ENCODE results near the gene STC2. TPM values are rescaled to one million over a fixed set of nuclear protein-coding genes. Genes with fewer than 3 reads are reported as not detected.

STC2 gene
- total RNA-seq, 2 experiments from 2014 or later: 31.5 to 49.6 TPM

DNA sequence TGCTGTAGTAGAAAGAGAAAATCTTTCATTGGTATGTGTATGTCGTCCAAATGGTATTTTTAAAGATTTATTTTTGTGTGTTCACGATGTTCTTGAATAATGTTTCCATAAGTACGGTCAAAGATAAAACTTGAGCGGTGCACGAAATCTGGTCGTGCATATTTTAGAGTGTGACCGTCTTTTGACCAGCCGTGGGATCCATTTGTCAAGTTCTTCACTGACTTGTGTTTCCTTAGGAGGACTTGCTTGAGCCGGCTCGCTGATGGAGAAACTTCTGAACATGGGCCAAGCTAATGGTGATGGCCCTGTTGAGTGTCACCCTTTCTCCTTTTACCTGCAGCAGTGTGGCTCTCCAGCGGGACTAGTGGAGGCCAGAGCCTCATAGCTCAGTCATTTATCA is 11.1 kb upstream of the STC2 start:
- intact Hi-C loops (cut with DNase I, micrococcal nuclease): no loop called here
- ATAC-seq (no peak), DNase-seq (no peak)
- CTCF ChIA-PET: interaction anchor here (0.5 kb wide), 1 partner anchor 689 kb away, joined by 4 read pairs; no protein-coding TSS in a partner anchor
- Mint-ChIP-seq H3K27me3 (peaks cover 27% of the 10 kb centered on the region), H3K4me3 (no peak overlapping the region), H3K9me3 (ENCODE audit: low read depth) (no peaks in the 10 kb centered on the region), H3K27ac (no peak overlapping the region), H3K36me3 (ENCODE audit: low read depth) (no peaks in the 10 kb centered on the region), H3K4me1 (no peaks in the 10 kb centered on the region)
- POLR2A ChIA-PET: no interaction called here

GRCh38 chr5:173338380-173339015 is 10.3 kb upstream of the STC2 start:
- intact Hi-C loops (cut with DNase I, micrococcal nuclease): no loop called here
- Mint-ChIP-seq H3K36me3 (ENCODE audit: low read depth) (no peaks in the 10 kb centered on the region), H3K9me3 (ENCODE audit: low read depth) (no peaks in the 10 kb centered on the region), H3K27me3 (peaks cover 27% of the 10 kb centered on the region), H3K27ac (no peak overlapping the region), H3K4me3 (no peak overlapping the region), H3K4me1 (no peaks in the 10 kb centered on the region)
- DNase-seq: no peak
- no peak for ATAC-seq
- POLR2A ChIA-PET: no interaction called here
- CTCF ChIA-PET: interaction anchor here (1.2 kb wide), 1 partner anchor 45 kb away, joined by 3 read pairs; no protein-coding TSS in a partner anchor

GRCh38 chr5:173334808-173335207 is 6.6 kb upstream of the STC2 start:
- POLR2A ChIA-PET: no interaction called here
- intact Hi-C loops (cut with DNase I, micrococcal nuclease): loop anchor here in 1 of 2 experiments (5.0 kb wide), 2 partner anchors 168 to 1948 kb away; partner anchors contain the start of gene NPM1
- Mint-ChIP-seq H3K27ac (no peak overlapping the region), H3K9me3 (ENCODE audit: low read depth) (no peaks in the 10 kb centered on the region), H3K4me1 (peaks cover 16% of the 10 kb centered on the region), H3K36me3 (ENCODE audit: low read depth) (peaks cover 2% of the 10 kb centered on the region), H3K4me3 (no peak overlapping the region), H3K27me3 (peaks cover 44% of the 10 kb centered on the region)
- CTCF ChIA-PET: interaction anchor here (1.4 to 9.6 kb wide), 2 partner anchors 42 to 234 kb away, joined by 3 to 164 read pairs; no protein-coding TSS in a partner anchor
- ATAC-seq (no peak), DNase-seq (no peak)

- DNase-seq: no peak
- H3K27ac Mint-ChIP-seq: no peak overlapping the region
- intact Hi-C loops (cut with DNase I, micrococcal nuclease): loop anchor here (2.0 to 5.0 kb wide), 3 partner anchors 167 to 1947 kb away; partner anchors contain the start of gene NPM1 (in 1 of the 2)
- CTCF ChIA-PET: interaction anchor here (0.6 to 9.6 kb wide), 3 partner anchors 15 to 235 kb away, joined by 3 to 164 read pairs (median 3); no protein-coding TSS in a partner anchor
- peaks cover 18% of the 10 kb centered on the region for H3K4me1 Mint-ChIP-seq
- peaks cover 47% of the 10 kb centered on the region for H3K27me3 Mint-ChIP-seq
- H3K36me3 Mint-ChIP-seq (ENCODE audit: low read depth): peaks cover 5% of the 10 kb centered on the region
- no peak overlapping the region for H3K4me3 Mint-ChIP-seq
- no peak for ATAC-seq
- no peaks in the 10 kb centered on the region for H3K9me3 Mint-ChIP-seq (ENCODE audit: low read depth)
- POLR2A ChIA-PET: no interaction called here
Measured at GRCh38 chr5:173333925-173334661, 5.9 kb upstream of the STC2 start.

- ChIA-PET CTCF (interaction anchor here (0.6 to 9.6 kb wide), 17 partner anchors 12 to 1060 kb away, joined by 3 to 164 read pairs (median 4); partner anchors contain the start of gene ATP6V0E1), POLR2A (interaction anchor here (0.6 to 0.9 kb wide), 2 partner anchors 38 to 348 kb away, joined by 5 read pairs; partner anchors contain the start of gene ATP6V0E1)
- Mint-ChIP-seq H3K27me3 (peaks cover 50% of the 10 kb centered on the region), H3K4me1 (peaks cover 26% of the 10 kb centered on the region), H3K36me3 (ENCODE audit: low read depth) (peaks cover 19% of the 10 kb centered on the region), H3K4me3 (no peak overlapping the region), H3K9me3 (ENCODE audit: low read depth) (no peaks in the 10 kb centered on the region), H3K27ac (peak overlapping the region; percentile 39)
- intact Hi-C loops (cut with DNase I, micrococcal nuclease): loop anchor here (1.0 to 5.0 kb wide), 6 partner anchors 38 to 1945 kb away; partner anchors contain the start of genes BNIP1 (in 1 of the 2) and NPM1 (in 1 of the 2)
- DNase-seq (peak; percentile 95), ATAC-seq (peak; percentile 55)
Measured at GRCh38 chr5:173331956-173332479, 3.8 kb upstream of the STC2 start.

DNA sequence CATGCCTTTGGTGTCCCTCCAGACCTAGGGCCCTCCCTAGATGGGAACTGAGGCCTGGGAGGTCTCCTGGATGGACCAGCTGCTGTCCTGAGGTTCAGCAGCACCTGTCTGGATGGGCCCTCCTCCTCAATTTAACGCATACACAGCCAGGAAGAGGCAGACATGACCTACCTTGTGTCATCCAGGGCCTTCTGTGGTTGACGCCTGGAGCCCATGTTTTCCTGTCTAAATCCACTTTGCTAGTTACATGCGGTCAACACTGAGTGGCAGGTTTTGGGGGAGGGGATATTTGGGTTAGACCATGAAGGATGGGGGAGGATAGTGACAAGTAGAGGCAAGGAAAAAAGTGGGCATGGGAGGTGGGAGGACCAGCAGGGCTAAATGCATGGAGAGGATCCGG is 3.1 kb upstream of the STC2 start:
- intact Hi-C loops (cut with DNase I, micrococcal nuclease): loop anchor here in 1 of 2 experiments (1.0 to 5.0 kb wide), 3 partner anchors 164 to 1944 kb away; partner anchors contain the start of genes BNIP1 and NPM1
- Mint-ChIP-seq H3K36me3 (ENCODE audit: low read depth) (peaks cover 27% of the 10 kb centered on the region), H3K4me3 (no peak overlapping the region), H3K4me1 (peaks cover 29% of the 10 kb centered on the region), H3K9me3 (ENCODE audit: low read depth) (no peaks in the 10 kb centered on the region), H3K27ac (peak overlapping the region; percentile 39), H3K27me3 (peaks cover 53% of the 10 kb centered on the region)
- DNase-seq: peak; percentile 16
- ATAC-seq: no peak
- ChIA-PET CTCF (interaction anchor here (0.6 to 9.6 kb wide), 16 partner anchors 11 to 1059 kb away, joined by 3 to 164 read pairs (median 4); partner anchors contain the start of gene ATP6V0E1), POLR2A (interaction anchor here (0.9 kb wide), 1 partner anchor 37 kb away, joined by 5 read pairs; no protein-coding TSS in a partner anchor)

DNA sequence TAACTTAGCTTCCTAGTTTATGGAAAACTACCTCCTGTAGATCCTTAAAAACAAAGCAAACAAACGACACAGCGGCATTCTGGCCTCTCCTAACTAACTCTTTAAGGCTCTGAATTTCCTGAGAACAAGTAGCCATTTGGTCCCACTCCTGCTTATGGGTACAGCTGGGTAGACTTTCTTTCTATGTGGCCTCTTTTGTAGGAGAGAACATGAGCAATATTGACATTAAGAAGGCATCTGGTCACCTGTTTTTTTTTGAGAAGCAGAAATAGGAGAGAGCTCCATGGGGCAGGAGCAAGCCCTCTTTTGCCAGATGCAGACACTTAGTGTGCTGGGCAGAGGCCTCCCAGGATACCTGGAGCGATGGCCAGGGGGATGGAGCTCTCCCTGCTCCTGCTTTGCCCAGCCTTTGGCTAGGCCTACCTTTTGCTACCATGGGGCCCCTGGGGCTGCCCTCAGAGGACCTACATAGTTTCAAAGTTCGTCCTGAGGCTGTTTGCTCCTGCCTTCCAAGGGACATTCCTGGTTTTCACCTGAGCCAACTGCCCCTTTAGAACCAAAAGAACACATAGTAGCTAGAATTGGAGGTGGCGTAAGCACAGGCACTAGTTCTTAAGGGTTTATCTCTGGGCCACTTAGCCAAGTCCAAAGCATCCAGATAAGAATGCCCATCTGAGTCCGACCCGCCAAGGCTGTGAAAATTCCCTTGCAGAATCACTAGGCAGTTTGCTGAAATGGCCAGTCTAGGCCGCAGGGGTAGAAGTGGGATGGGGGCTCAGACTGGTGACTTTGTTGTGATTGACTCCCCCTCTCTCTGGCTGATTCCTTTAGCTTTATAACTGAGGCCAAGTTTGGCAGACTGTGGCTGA is 2.4 kb upstream of the STC2 start:
- Mint-ChIP-seq H3K36me3 (ENCODE audit: low read depth) (peaks cover 33% of the 10 kb centered on the region), H3K9me3 (ENCODE audit: low read depth) (no peaks in the 10 kb centered on the region), H3K4me3 (peak overlapping the region; percentile 98), H3K4me1 (peaks cover 32% of the 10 kb centered on the region), H3K27me3 (peaks cover 51% of the 10 kb centered on the region), H3K27ac (peak overlapping the region; percentile 85)
- DNase-seq (peak; percentile 15), ATAC-seq (no peak)
- CTCF ChIA-PET: interaction anchor here (0.6 to 9.6 kb wide), 5 partner anchors 19 to 47 kb away, joined by 3 to 164 read pairs (median 5); no protein-coding TSS in a partner anchor
- POLR2A ChIA-PET: interaction anchor here (1.0 kb wide), 1 partner anchor 274 kb away, joined by 3 read pairs; no protein-coding TSS in a partner anchor
- intact Hi-C loops (cut with DNase I, micrococcal nuclease): loop anchor here in 1 of 2 experiments (1.0 to 5.0 kb wide), 3 partner anchors 163 to 1943 kb away; partner anchors contain the start of genes BNIP1 and NPM1

GRCh38 chr5:173329491-173330337 is 1.5 kb upstream of the STC2 start:
- ATAC-seq (peak; percentile 65), DNase-seq (peak; percentile 93)
- ChIA-PET CTCF (interaction anchor here (0.8 to 9.6 kb wide), 6 partner anchors 9 to 351 kb away, joined by 3 to 164 read pairs (median 3); partner anchors contain the start of gene ATP6V0E1), POLR2A (interaction anchor here (0.6 to 1.0 kb wide), 2 partner anchors 111 to 273 kb away, joined by 3 read pairs; no protein-coding TSS in a partner anchor)
- Mint-ChIP-seq H3K36me3 (ENCODE audit: low read depth) (peaks cover 41% of the 10 kb centered on the region), H3K27me3 (peaks cover 52% of the 10 kb centered on the region), H3K4me1 (peaks cover 41% of the 10 kb centered on the region), H3K4me3 (peak overlapping the region; percentile 98), H3K9me3 (ENCODE audit: low read depth) (no peaks in the 10 kb centered on the region), H3K27ac (peak overlapping the region; percentile 98)
- intact Hi-C loops (cut with DNase I, micrococcal nuclease): loop anchor here (1.0 to 5.0 kb wide), 9 partner anchors 87 to 1942 kb away; partner anchors contain the start of genes CPEB4 (in 1 of the 2), CREBRF (in 1 of the 2), DUSP1 (in 1 of the 2) and FBXW11 (in 1 of the 2)

DNA sequence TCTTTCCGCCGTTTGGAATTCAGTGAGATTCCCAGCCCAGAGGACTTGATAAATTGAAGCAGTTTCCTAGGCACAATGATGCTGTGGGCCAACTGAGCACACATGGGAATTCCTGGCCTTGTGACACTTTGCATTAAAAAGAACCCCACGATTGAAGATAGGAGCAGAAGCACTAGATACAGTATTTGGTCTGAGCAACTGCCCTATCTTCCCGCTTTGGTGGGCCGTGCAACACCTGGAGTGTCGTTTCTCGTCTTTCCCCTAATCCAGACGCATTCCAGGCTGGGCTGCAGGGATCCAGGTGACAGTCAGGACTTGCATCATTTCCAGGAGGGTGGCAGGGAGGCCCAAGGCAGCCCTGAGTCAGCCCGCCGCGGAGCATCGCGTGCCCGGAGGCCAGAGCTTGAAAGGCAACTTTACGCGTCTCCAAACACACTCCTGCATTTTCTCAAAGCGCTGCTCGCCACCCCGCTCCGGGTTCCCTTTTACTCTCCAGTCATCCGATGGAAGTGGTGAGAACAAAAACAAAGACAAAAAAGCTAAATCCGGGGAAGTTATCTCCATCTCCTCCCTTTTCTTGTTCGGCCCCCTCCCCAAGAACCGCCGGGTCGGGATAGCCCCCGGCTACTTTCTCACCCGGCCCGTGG is 753 bp upstream of the STC2 start:
- Mint-ChIP-seq H3K27ac (peak overlapping the region; percentile 98), H3K4me3 (peak overlapping the region; percentile 98), H3K36me3 (ENCODE audit: low read depth) (peaks cover 49% of the 10 kb centered on the region), H3K27me3 (peaks cover 57% of the 10 kb centered on the region), H3K4me1 (peaks cover 48% of the 10 kb centered on the region), H3K9me3 (ENCODE audit: low read depth) (no peaks in the 10 kb centered on the region)
- ATAC-seq (peak; percentile 6), DNase-seq (peak; percentile 74)
- ChIA-PET CTCF (interaction anchor here (0.6 to 9.6 kb wide), 6 partner anchors 8 to 751 kb away, joined by 3 to 164 read pairs (median 3); partner anchors contain the start of gene ATP6V0E1), POLR2A (interaction anchor here (0.6 kb wide), 1 partner anchor 110 kb away, joined by 3 read pairs; no protein-coding TSS in a partner anchor)
- intact Hi-C loops (cut with DNase I, micrococcal nuclease): loop anchor here (1.0 to 5.0 kb wide), 9 partner anchors 87 to 1322 kb away; partner anchors contain the start of genes BOD1 (in 1 of the 2), CPEB4 (in 1 of the 2), CREBRF (in 1 of the 2) and DUSP1 (in 1 of the 2)
